ENCODE results near the gene CHAD.

DNA sequence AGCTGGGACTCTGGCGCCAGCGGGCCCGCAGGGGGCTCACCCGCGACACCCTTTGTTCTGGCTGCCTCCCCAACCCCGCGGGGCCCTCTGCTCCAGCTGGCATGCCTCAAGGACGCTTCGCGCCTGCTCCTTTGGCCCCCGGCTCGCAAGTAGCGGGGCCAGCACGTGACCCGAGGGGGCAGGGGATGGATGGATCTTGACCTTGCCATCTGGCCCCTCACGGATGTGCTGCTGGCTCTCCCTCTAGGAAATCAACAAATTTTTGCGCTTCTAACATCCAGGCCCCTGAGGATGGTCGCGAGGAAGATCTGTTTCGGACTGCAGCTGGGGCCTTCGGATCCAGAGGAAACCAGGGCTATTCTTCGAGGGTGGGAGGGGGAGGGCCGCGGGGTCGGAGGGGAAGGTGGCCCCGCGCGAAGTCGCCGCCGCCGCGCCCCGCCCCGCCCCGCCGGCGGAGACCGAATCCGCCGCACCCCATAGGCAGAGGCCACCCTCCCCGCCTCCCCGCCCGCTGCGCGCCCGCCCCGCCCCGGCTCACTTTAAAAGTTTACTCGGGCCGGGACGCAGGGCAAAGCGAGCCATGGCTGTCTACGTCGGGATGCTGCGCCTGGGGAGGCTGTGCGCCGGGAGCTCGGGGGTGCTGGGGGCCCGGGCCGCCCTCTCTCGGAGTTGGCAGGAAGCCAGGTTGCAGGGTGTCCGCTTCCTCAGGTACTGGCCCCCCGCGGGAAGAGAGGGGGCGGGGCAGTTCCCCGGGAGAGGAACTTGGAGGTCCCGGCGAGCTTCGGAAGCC lies 42.8 kb downstream of the CHAD start, which contains the start of gene ACSF2:
- TF ChIP-seq ZNF501 (tag by site-specific recombination; IDR thresholded peaks at IDR 0.05) (no peak), ZNF747 (tag by site-specific recombination; IDR thresholded peaks at IDR 0.05) (no peak), ZNF792 (tag by site-specific recombination; IDR thresholded peaks at IDR 0.05) (no peak), ZNF112 (tag by site-specific recombination; IDR thresholded peaks at IDR 0.05) (no peak), TCF7L2 (IDR thresholded peaks at IDR 0.05; ENCODE audit: borderline replicate concordance, low read depth, low read length) (no peak), ZNF274 (IDR thresholded peaks at IDR 0.05; ENCODE audit: low read length) (no peak), ZNF274 (tag by site-specific recombination; IDR thresholded peaks at IDR 0.05; ENCODE audit: borderline replicate concordance) (no peak)
- TF ChIP-seq, protein P1, sequence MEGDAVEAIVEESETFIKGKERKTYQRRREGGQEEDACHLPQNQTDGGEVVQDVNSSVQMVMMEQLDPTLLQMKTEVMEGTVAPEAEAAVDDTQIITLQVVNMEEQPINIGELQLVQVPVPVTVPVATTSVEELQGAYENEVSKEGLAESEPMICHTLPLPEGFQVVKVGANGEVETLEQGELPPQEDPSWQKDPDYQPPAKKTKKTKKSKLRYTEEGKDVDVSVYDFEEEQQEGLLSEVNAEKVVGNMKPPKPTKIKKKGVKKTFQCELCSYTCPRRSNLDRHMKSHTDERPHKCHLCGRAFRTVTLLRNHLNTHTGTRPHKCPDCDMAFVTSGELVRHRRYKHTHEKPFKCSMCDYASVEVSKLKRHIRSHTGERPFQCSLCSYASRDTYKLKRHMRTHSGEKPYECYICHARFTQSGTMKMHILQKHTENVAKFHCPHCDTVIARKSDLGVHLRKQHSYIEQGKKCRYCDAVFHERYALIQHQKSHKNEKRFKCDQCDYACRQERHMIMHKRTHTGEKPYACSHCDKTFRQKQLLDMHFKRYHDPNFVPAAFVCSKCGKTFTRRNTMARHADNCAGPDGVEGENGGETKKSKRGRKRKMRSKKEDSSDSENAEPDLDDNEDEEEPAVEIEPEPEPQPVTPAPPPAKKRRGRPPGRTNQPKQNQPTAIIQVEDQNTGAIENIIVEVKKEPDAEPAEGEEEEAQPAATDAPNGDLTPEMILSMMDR (tag by site-specific recombination; IDR thresholded peaks at IDR 0.05) = no peak
- TF ChIP-seq, protein P2, sequence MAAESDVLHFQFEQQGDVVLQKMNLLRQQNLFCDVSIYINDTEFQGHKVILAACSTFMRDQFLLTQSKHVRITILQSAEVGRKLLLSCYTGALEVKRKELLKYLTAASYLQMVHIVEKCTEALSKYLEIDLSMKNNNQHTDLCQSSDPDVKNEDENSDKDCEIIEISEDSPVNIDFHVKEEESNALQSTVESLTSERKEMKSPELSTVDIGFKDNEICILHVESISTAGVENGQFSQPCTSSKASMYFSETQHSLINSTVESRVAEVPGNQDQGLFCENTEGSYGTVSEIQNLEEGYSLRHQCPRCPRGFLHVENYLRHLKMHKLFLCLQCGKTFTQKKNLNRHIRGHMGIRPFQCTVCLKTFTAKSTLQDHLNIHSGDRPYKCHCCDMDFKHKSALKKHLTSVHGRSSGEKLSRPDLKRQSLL (tag by site-specific recombination; IDR thresholded peaks at IDR 0.05) = no peak
